A673 (cell line): ENCODE measurements around the gene ATP2B2. TPM values are rescaled to one million over a fixed set of nuclear protein-coding genes. Genes with fewer than 3 reads are reported as not detected.

Experiments
- BruUV-seq: library from RNA; stranded (reverse); fragments of 400-500 nt; replicated peaks from 2 replicates; lab custom pipeline; 2021; lab: Mats Ljungman, UMichigan
- CTCF ChIA-PET: fragments of 300-600 bp; sonication (Branson Sonifier 250); formaldehyde crosslinking; loops from one replicate; lab custom pipeline; 2022; ENCODE audit warnings: antibody characterized with exemption; lab: Charles Lee
- POLR2A ChIA-PET: fragments of 300-600 bp; sonication (Branson Sonifier 250); formaldehyde crosslinking; loops from one replicate; lab custom pipeline; 2022; ENCODE audit warnings: antibody characterized with exemption; ENCODE audit not compliant: low non-redundant PET; lab: Charles Lee
- DNase-seq: peaks from one replicate; pipeline ENCODE4 v3.0.0-alpha.2; 2015; ENCODE audit warnings: low spot score
- H3K27ac ChIP-seq: fragments of 200-600 bp; sonication (generic); 2 replicates; pipeline ENCODE4 v1.5.1; 2016; ENCODE audit warnings: mixed run types, low read depth, mild to moderate bottlenecking, mixed read lengths, antibody characterized with exemption, low read length; ENCODE audit not compliant: poor library complexity, severe bottlenecking
- H3K27me3 ChIP-seq: fragments of 200-600 bp; sonication (generic); replicated peaks from 2 replicates; pipeline ENCODE4 v1.6.1; 2017; ENCODE audit warnings: mixed run types, low read depth, mild to moderate bottlenecking, mixed read lengths, antibody characterized with exemption, low read length; ENCODE audit not compliant: insufficient read depth, poor library complexity
- H3K36me3 ChIP-seq: fragments of 200-600 bp; sonication (generic); 2 replicates; pipeline ENCODE4 v1.6.1; 2016; ENCODE audit warnings: mixed run types, mild to moderate bottlenecking, mixed read lengths, antibody characterized with exemption, low read length; ENCODE audit not compliant: insufficient read depth, poor library complexity, severe bottlenecking
- H3K4me1 ChIP-seq: fragments of 200-600 bp; sonication (generic); 2 replicates; pipeline ENCODE4 v1.6.1; 2017; ENCODE audit warnings: mixed run types, mild to moderate bottlenecking, mixed read lengths, antibody characterized with exemption, low read length; ENCODE audit not compliant: insufficient read depth, poor library complexity, severe bottlenecking
- H3K4me3 ChIP-seq: fragments of 200-600 bp; sonication (generic); 2 replicates; pipeline ENCODE4 v1.5.1; 2016; ENCODE audit warnings: low read depth, mixed run types, mild to moderate bottlenecking, mixed read lengths, low read length; ENCODE audit not compliant: poor library complexity, severe bottlenecking
- H3K9me3 ChIP-seq: fragments of 200-600 bp; sonication (generic); 2 replicates; pipeline ENCODE4 v1.6.1; 2016; ENCODE audit warnings: mixed run types, low read depth, mild to moderate bottlenecking, mixed read lengths, antibody characterized with exemption, low read length; ENCODE audit not compliant: poor library complexity, severe bottlenecking
- EZH2 ChIP-seq: fragments of 200-600 bp; sonication (generic); IDR thresholded peaks from 2 replicates; pipeline ENCODE4 v1.6.1; 2017; ENCODE audit warnings: borderline replicate concordance, low read depth, mild to moderate bottlenecking, mixed read lengths, antibody characterized with exemption, low read length; ENCODE audit not compliant: poor library complexity, severe bottlenecking
- intact Hi-C: fragments of 100-400 bp; cut with micrococcal nuclease; formaldehyde crosslinking; loops from one replicate; pipeline ENCODE4 v1.10.0; 2022; ENCODE audit not compliant: unreplicated experiment
- total RNA-seq: library from RNA; stranded (reverse); gene quantifications from 2 replicates; pipeline ENCODE4 v1.2.3, GENCODE V29; 2021
- TF ChIP-seq, protein P1 (sequence below): fragments of 300-800, 200-600 bp; sonication (generic); conservative IDR thresholded peaks from 2 replicates; pipeline ENCODE4 v1.5.1; 2017; ENCODE audit warnings: low read depth, mild to moderate bottlenecking, antibody characterized with exemption, low read length, moderate library complexity, mixed read lengths

ATP2B2 gene
- total RNA-seq, 1 experiment from 2014 or later, result 0.17 TPM

DNA sequence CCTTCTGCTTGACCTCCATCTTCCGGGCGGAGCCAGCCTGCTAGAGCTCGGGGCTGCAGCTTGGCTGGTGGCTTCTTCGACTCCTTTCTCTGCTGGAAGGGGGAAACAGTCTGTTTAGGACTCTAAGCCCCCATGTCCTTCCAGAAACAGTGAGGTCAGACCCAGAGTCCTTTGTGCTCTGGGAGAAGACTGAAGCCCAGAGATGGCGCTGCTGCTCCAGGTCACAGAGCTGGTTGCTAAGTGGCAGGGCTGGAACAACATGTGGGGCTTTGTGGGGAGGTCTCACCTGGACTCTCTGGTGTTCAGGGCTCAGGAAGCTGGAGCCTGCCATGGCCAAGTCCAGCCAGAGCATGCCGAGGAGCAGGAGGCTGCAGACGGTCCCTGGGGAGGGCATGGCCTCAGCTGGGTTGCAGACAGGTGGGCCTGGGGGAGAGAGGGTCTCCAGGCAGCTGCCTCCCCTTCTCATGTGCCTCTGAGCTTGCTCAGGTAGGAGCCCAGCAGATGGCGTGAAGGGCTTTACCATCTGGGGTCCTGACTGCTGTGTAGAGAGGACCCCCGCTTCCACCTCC lies 215.5 kb downstream of the ATP2B2 start:
- POLR2A ChIA-PET, result no interaction called here
- TF ChIP-seq, protein P1, sequence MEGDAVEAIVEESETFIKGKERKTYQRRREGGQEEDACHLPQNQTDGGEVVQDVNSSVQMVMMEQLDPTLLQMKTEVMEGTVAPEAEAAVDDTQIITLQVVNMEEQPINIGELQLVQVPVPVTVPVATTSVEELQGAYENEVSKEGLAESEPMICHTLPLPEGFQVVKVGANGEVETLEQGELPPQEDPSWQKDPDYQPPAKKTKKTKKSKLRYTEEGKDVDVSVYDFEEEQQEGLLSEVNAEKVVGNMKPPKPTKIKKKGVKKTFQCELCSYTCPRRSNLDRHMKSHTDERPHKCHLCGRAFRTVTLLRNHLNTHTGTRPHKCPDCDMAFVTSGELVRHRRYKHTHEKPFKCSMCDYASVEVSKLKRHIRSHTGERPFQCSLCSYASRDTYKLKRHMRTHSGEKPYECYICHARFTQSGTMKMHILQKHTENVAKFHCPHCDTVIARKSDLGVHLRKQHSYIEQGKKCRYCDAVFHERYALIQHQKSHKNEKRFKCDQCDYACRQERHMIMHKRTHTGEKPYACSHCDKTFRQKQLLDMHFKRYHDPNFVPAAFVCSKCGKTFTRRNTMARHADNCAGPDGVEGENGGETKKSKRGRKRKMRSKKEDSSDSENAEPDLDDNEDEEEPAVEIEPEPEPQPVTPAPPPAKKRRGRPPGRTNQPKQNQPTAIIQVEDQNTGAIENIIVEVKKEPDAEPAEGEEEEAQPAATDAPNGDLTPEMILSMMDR, result no peak
- TF ChIP-seq EZH2, result no peak
- no peaks in the 10 kb centered on the region for H3K9me3 ChIP-seq
- H3K27ac ChIP-seq, result no peak overlapping the region
- no peaks in the 10 kb centered on the region for H3K27me3 ChIP-seq
- CTCF ChIA-PET, result no interaction called here
- DNase-seq, result no peak
- no peak overlapping the region for H3K4me3 ChIP-seq
- no TSS peak for BruUV-seq
- H3K36me3 ChIP-seq, result peaks cover 3% of the 10 kb centered on the region
- intact Hi-C loops, result no loop called here
- no peaks in the 10 kb centered on the region for H3K4me1 ChIP-seq

DNA sequence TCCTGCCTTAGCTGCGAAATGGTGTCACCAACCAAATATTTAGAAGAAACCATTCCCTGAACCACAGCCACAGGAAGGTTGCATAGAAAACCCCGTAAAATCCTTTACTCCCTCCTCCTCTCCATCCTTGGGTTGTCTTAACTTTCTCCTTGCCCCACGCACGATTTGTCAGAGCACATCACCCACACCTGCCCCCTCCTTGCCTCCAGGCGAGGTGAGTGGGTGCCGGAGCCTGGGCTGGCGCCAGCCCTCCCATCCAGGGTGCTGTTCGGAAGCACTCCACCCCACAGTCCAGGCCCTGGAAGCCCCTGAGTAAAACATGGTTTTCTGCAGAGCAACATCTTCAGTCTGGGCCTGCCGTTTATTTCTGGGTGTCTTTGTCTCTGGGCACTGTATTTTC lies 216.3 kb downstream of the ATP2B2 start:
- Histone ChIP-seq H3K4me3 (no peak overlapping the region), H3K9me3 (no peaks in the 10 kb centered on the region), H3K27me3 (no peaks in the 10 kb centered on the region), H3K36me3 (peaks cover 3% of the 10 kb centered on the region), H3K27ac (no peak overlapping the region), H3K4me1 (no peaks in the 10 kb centered on the region)
- no peak for DNase-seq
- intact Hi-C loops, result no loop called here
- CTCF ChIA-PET, result no interaction called here
- BruUV-seq, result no TSS peak
- TF ChIP-seq, protein P1, result no peak
- TF ChIP-seq EZH2, result no peak
- POLR2A ChIA-PET, result no interaction called here

DNA sequence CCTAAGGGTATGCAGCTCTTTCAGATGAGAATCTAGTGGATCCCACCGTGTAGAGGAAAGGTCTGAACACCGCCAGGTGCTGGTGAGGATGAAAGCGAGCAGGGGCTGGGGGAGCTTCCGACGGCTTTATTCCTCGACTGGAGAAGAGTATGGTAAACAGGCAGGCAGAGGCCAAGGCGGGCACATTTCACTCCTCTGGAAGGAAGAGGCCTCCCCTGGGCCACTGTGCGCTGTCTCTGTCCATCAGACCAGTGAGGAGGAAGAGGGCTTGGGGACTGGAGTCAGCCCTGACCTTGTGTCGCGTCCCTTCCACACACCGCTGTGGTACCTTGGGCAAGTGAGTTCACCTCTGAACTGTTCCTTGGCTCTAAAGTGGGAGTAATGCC lies 216.8 kb downstream of the ATP2B2 start:
- no TSS peak for BruUV-seq
- ChIA-PET CTCF (no interaction called here), POLR2A (interaction anchor here (0.6 kb wide), 1 partner anchor 364 kb away, joined by 4 read pairs; no protein-coding TSS in a partner anchor)
- Histone ChIP-seq H3K4me1 (no peaks in the 10 kb centered on the region), H3K27me3 (no peaks in the 10 kb centered on the region), H3K9me3 (no peaks in the 10 kb centered on the region), H3K36me3 (peaks cover 3% of the 10 kb centered on the region), H3K4me3 (no peak overlapping the region), H3K27ac (no peak overlapping the region)
- no peak for DNase-seq
- intact Hi-C loops, result no loop called here
- TF ChIP-seq EZH2, result no peak
- TF ChIP-seq, protein P1, result no peak
